Neural crest cell (in vitro differentiated cells): ENCODE data around the gene LUZP1. TPM values are rescaled to one million over a fixed set of nuclear protein-coding genes. Genes with fewer than 3 reads are reported as not detected.

Experiments
- DNase-seq: peaks from one replicate; pipeline ENCODE4 v3.0.0; 2021; ENCODE audit warnings: low read depth, mixed read lengths, low spot score
- H3K27ac Mint-ChIP-seq: one replicate; pipeline ENCODE4 v1.8.0; 2021; ENCODE audit warnings: mild to moderate bottlenecking, mixed read lengths; ENCODE audit not compliant: unreplicated experiment
- H3K27me3 Mint-ChIP-seq: 2 replicates; pipeline ENCODE4 v1.8.0; 2021; ENCODE audit warnings: low read depth, mild to moderate bottlenecking, mixed read lengths
- H3K36me3 Mint-ChIP-seq: 2 replicates; pipeline ENCODE4 v1.8.0; 2021; ENCODE audit warnings: low read depth, mild to moderate bottlenecking, mixed read lengths
- H3K4me1 Mint-ChIP-seq: 2 replicates; pipeline ENCODE4 v1.8.0; 2021; ENCODE audit warnings: mixed read lengths
- H3K4me3 Mint-ChIP-seq: one replicate; pipeline ENCODE4 v1.8.0; 2021; ENCODE audit warnings: mild to moderate bottlenecking, mixed read lengths
- H3K9me3 Mint-ChIP-seq: 2 replicates; pipeline ENCODE4 v1.8.0; 2021; ENCODE audit warnings: mixed read lengths
- total RNA-seq: library from RNA; stranded (reverse); gene quantifications from 2 replicates; pipeline ENCODE4 v1.2.1, GENCODE V29; 2021
- TF ChIP-seq, protein P1 (sequence below): fragments of 200-600 bp; sonication (generic); conservative IDR thresholded peaks from 2 replicates; pipeline ENCODE4 v1.5.0; 2021; ENCODE audit warnings: antibody characterized with exemption, mild to moderate bottlenecking

The LUZP1 gene
- total RNA-seq, 1 donor from 2014 or later = 31.4 TPM

DNA sequence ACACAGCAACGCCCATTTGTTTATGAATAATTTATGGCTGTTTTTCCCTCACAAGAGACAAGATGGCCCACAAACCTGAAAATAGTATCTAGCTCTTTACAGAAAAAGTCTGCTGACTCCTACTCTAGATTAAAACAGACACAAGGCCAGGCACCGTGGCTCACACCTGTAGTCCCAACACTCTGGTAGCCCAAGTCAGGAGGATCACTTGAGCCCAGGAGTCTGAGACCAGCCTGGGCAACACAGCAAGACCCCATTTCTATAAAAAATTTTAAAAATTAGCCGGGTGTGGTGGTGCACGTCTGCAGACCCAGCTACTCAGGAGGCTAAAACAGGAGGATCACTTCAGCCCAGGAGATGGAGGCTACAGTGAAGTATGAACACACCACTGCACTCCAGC, 34.6 kb downstream of the LUZP1 start:
- Mint-ChIP-seq H3K27me3 (no peaks in the 10 kb centered on the region), H3K4me1 (peaks cover 7% of the 10 kb centered on the region), H3K4me3 (no peak overlapping the region)

DNA sequence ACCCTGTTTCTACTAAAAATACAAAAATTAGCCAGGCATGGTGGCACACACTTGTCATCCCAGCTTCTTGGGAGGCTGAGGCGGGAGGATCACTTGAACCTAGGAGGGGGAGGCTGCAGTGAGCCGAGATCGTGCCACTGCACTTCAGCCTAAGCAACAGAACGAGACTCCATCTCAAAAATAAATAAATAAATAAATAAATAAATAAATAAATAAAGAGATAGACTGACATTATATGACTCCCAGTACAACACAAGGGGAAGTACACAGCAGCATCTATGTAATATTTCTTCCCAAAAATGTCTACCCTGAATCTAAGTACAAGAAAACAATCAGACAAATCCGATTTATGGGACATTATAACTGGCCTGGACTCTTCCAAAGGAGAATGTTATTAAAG, 35.1 kb downstream of the LUZP1 start:
- H3K4me3 Mint-ChIP-seq = no peak overlapping the region
- TF ChIP-seq, protein P1, sequence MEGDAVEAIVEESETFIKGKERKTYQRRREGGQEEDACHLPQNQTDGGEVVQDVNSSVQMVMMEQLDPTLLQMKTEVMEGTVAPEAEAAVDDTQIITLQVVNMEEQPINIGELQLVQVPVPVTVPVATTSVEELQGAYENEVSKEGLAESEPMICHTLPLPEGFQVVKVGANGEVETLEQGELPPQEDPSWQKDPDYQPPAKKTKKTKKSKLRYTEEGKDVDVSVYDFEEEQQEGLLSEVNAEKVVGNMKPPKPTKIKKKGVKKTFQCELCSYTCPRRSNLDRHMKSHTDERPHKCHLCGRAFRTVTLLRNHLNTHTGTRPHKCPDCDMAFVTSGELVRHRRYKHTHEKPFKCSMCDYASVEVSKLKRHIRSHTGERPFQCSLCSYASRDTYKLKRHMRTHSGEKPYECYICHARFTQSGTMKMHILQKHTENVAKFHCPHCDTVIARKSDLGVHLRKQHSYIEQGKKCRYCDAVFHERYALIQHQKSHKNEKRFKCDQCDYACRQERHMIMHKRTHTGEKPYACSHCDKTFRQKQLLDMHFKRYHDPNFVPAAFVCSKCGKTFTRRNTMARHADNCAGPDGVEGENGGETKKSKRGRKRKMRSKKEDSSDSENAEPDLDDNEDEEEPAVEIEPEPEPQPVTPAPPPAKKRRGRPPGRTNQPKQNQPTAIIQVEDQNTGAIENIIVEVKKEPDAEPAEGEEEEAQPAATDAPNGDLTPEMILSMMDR = no peak
- DNase-seq = no peak
- H3K27me3 Mint-ChIP-seq = no peaks in the 10 kb centered on the region
- no peaks in the 10 kb centered on the region for H3K9me3 Mint-ChIP-seq
- H3K4me1 Mint-ChIP-seq = peaks cover 7% of the 10 kb centered on the region
- no peak overlapping the region for H3K27ac Mint-ChIP-seq
- H3K36me3 Mint-ChIP-seq = no peaks in the 10 kb centered on the region

More for the DNA sequence above, 34.6 kb downstream of the LUZP1 start:
- TF ChIP-seq, protein P1 = no peak
- Mint-ChIP-seq H3K27ac (no peak overlapping the region), H3K36me3 (no peaks in the 10 kb centered on the region), H3K9me3 (no peaks in the 10 kb centered on the region)
- DNase-seq = no peak

DNA sequence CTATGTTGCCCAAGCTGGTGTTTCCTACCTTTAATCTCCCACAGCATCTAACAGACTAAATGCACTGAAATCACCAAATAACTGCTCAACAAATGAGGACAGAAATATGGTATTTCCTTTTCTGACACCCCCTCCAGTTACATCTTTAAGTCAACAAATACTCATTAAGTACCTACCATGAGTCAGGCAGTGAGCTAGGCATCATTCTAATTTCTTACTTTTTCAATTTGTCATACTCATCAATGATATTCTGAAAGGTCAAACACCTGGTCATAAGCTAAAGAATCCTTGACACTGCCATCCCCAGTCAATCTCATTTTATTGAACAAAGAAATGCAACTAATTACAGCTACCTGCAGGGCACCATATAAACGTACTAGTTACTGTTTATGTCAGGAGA, 36.6 kb downstream of the LUZP1 start:
- Mint-ChIP-seq H3K27me3 (no peaks in the 10 kb centered on the region), H3K4me1 (peaks cover 7% of the 10 kb centered on the region), H3K4me3 (no peak overlapping the region), H3K27ac (no peak overlapping the region), H3K36me3 (no peaks in the 10 kb centered on the region), H3K9me3 (no peaks in the 10 kb centered on the region)
- TF ChIP-seq, protein P1 = no peak
- no peak for DNase-seq

DNA sequence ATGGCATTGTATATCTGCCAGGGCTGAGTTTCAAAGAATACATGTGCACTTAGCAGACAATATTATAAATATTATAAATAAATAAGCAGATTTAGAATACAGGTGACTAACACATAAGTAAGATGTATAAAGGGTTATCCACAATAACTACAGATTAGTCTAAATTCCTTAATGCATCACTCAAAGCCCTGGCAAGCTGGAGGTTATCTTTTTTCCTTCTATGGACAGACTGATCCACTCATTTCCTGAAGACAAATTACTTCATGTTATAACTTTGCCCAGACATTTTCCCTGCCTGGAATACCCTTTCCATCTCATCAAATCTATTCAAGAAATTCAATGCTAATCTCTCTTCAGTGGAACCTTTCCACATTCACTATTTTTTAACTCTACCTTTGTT, 38.8 kb downstream of the LUZP1 start:
- Mint-ChIP-seq H3K27me3 (no peaks in the 10 kb centered on the region), H3K4me3 (no peak overlapping the region), H3K27ac (no peak overlapping the region), H3K36me3 (no peaks in the 10 kb centered on the region), H3K4me1 (peaks cover 25% of the 10 kb centered on the region), H3K9me3 (no peaks in the 10 kb centered on the region)
- DNase-seq = no peak
- TF ChIP-seq, protein P1 = no peak

DNA sequence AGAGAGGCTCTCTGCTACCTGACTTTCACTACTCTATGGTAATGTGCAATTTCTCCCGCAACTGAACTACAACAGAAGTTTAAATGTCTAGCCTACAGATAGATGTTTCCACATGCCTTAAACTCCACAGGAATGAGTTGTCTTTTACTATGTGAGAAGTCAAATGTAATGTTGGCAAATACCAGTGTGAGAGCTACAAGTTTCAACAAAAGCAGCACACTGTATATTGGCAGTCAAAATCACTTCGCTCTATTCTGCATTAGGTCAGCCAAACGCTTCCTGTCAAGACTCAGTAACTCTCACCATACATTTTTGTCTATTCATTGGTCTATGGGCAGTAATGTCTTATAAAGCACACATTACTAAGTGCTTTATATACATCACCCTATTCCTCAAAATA, 41.9 kb downstream of the LUZP1 start:
- H3K4me1 Mint-ChIP-seq = peaks cover 31% of the 10 kb centered on the region
- H3K9me3 Mint-ChIP-seq = no peaks in the 10 kb centered on the region
- no peaks in the 10 kb centered on the region for H3K27me3 Mint-ChIP-seq
- TF ChIP-seq, protein P1 = no peak
- no peaks in the 10 kb centered on the region for H3K36me3 Mint-ChIP-seq
- H3K27ac Mint-ChIP-seq = no peak overlapping the region
- no peak for DNase-seq
- no peak overlapping the region for H3K4me3 Mint-ChIP-seq

- no peaks in the 10 kb centered on the region for H3K27me3 Mint-ChIP-seq
- H3K4me1 Mint-ChIP-seq = peaks cover 29% of the 10 kb centered on the region
- DNase-seq = no peak
- no peak overlapping the region for H3K27ac Mint-ChIP-seq
- TF ChIP-seq, protein P1 = no peak
- H3K4me3 Mint-ChIP-seq = no peak overlapping the region
- no peaks in the 10 kb centered on the region for H3K36me3 Mint-ChIP-seq
- H3K9me3 Mint-ChIP-seq = no peaks in the 10 kb centered on the region
Observed at GRCh38 chr1:23126200-23126599, 42.5 kb downstream of the LUZP1 start.
